CD4-positive, alpha-beta memory T cell (primary cell): ENCODE results near the gene ERFE. TPM values are rescaled to one million over a fixed set of nuclear protein-coding genes. Genes with fewer than 3 reads are reported as not detected.

Source experiments
- CTCF ChIA-PET: fragments of 350-600 bp; sonication (Branson Sonifier 250); formaldehyde crosslinking; loops from one replicate; lab custom pipeline; 2021; ENCODE audit warnings: inconsistent platforms; ENCODE audit not compliant: partially characterized antibody; lab: Charles Lee
- POLR2A ChIA-PET: fragments of 350-600 bp; sonication (Branson Sonifier 250); formaldehyde crosslinking; loops from one replicate; lab custom pipeline; 2021; ENCODE audit not compliant: partially characterized antibody; lab: Charles Lee
- DNase-seq, 5 donors: peaks; one replicate each; pipeline versions ENCODE4 v3.0.0 to v3.0.0-alpha.2; 2020 to 2022; ENCODE audit warnings: mixed read lengths in 1 of 5
- H3K27ac ChIP-seq: one replicate; pipeline ENCODE4 v1.7.0; 2013; ENCODE audit warnings: low read depth, low read length
- H3K27me3 ChIP-seq: 2 replicates; pipeline ENCODE4 v1.7.0; 2013; ENCODE audit warnings: mild to moderate bottlenecking, low read length, moderate library complexity; ENCODE audit not compliant: insufficient read depth
- H3K36me3 ChIP-seq: 2 replicates; pipeline ENCODE4 v1.7.0; 2013; ENCODE audit warnings: mild to moderate bottlenecking, low read length, moderate library complexity; ENCODE audit not compliant: insufficient read depth
- H3K4me1 ChIP-seq: 2 replicates; pipeline ENCODE4 v1.7.0; 2013; ENCODE audit warnings: mild to moderate bottlenecking, low read length, moderate library complexity; ENCODE audit not compliant: insufficient read depth
- H3K4me3 ChIP-seq, 2 donors: one replicate each; pipeline ENCODE4 v1.7.0; 2013; ENCODE audit warnings: low read length in 2 of 2, mild to moderate bottlenecking in 1 of 2
- H3K9me3 ChIP-seq, 2 donors: one replicate each; pipeline ENCODE4 v1.7.0; 2013; ENCODE audit warnings: low read length in 2 of 2, control low read depth in 1 of 2; ENCODE audit not compliant: control insufficient read depth in 1 of 2
- H3K27ac Mint-ChIP-seq, 7 donors: one replicate each; pipeline ENCODE4 v1.8.0; 2020 to 2021; ENCODE audit warnings: mixed read lengths in 7 of 7, mild to moderate bottlenecking in 6 of 7, inconsistent platforms in 3 of 7, moderate library complexity in 3 of 7
- H3K27me3 Mint-ChIP-seq, 2 donors: one replicate each; pipeline ENCODE4 v1.8.0; 2020 to 2021; ENCODE audit warnings: mixed read lengths in 2 of 2
- H3K36me3 Mint-ChIP-seq, 2 donors: one replicate each; pipeline ENCODE4 v1.8.0; 2020 to 2021; ENCODE audit warnings: mixed read lengths in 2 of 2, inconsistent platforms in 1 of 2, mild to moderate bottlenecking in 1 of 2
- H3K4me1 Mint-ChIP-seq, 4 donors: one replicate each; pipeline ENCODE4 v1.8.0; 2020 to 2021; ENCODE audit warnings: mixed read lengths in 4 of 4, mild to moderate bottlenecking in 1 of 4
- H3K4me3 Mint-ChIP-seq, 8 donors: one replicate each; pipeline ENCODE4 v1.8.0; 2020 to 2021; ENCODE audit warnings: mixed read lengths in 8 of 8, mild to moderate bottlenecking in 7 of 8, moderate library complexity in 6 of 8, inconsistent platforms in 3 of 8
- H3K9me3 Mint-ChIP-seq, 8 donors: one replicate each; pipeline ENCODE4 v1.8.0; 2020 to 2021; ENCODE audit warnings: mixed read lengths in 8 of 8, mild to moderate bottlenecking in 5 of 8, inconsistent platforms in 3 of 8, moderate library complexity in 1 of 8
- intact Hi-C: fragments of 100-400 bp; cut with micrococcal nuclease; formaldehyde crosslinking; loops from one replicate; pipeline ENCODE4 v1.15.1; 2023
- polyA plus RNA-seq, 2 donors: library from polyadenylated mRNA; unstranded; fragments of 300-500 nt; fragmentation: Illumina TruSeq; gene quantifications; one replicate each; pipeline ENCODE4 v1.2.3, GENCODE V29; 2021
- total RNA-seq, 2 experiments: library from RNA; stranded (reverse); gene quantifications; one replicate each; pipeline ENCODE4 v1.2.3, GENCODE V29; 2021

The ERFE gene
- total and polyA plus RNA-seq, 4 experiments from 2014 or later = not detected

- peaks cover 7% of the 10 kb centered on the region for H3K4me1 ChIP-seq
- H3K27me3 ChIP-seq = peaks cover 10% of the 10 kb centered on the region
- intact Hi-C loops = no loop called here
- no peak overlapping the region for H3K4me3 ChIP-seq
- CTCF ChIA-PET = interaction anchor here (1.4 kb wide), 1 partner anchor 133 kb away, joined by 3 read pairs; the partner anchor contains the start of gene PER2
- POLR2A ChIA-PET = no interaction called here
- Mint-ChIP-seq H3K4me3 (no peak overlapping the region), H3K4me1 (peaks cover 4 to 11% (median 6%) of the 10 kb centered on the region in 4 donors), H3K27ac (no peak overlapping the region), H3K27me3 (peaks cover 7 to 8% of the 10 kb centered on the region in 2 donors), H3K9me3 (peaks cover 0 to 2% (median 0%) of the 10 kb centered on the region in 8 donors), H3K36me3 (no peaks in the 10 kb centered on the region)
- no peaks in the 10 kb centered on the region for H3K36me3 ChIP-seq
- H3K9me3 ChIP-seq = no peaks in the 10 kb centered on the region
- no peak overlapping the region for H3K27ac ChIP-seq
- DNase-seq = no peak
Measured at GRCh38 chr2:238155051-238155760, 3.6 kb upstream of the ERFE start.

- Mint-ChIP-seq H3K9me3 (peaks cover 0 to 2% (median 0%) of the 10 kb centered on the region in 8 donors), H3K4me3 (no peak overlapping the region), H3K27me3 (peaks cover 7 to 9% of the 10 kb centered on the region in 2 donors), H3K27ac (no peak overlapping the region), H3K4me1 (peaks cover 4 to 11% (median 6%) of the 10 kb centered on the region in 4 donors), H3K36me3 (no peaks in the 10 kb centered on the region)
- CTCF ChIA-PET = interaction anchor here (1.4 kb wide), 1 partner anchor 132 kb away, joined by 3 read pairs; the partner anchor contains the start of gene PER2
- no peaks in the 10 kb centered on the region for H3K9me3 ChIP-seq
- intact Hi-C loops = no loop called here
- no peak for DNase-seq
- H3K27me3 ChIP-seq = peaks cover 13% of the 10 kb centered on the region
- POLR2A ChIA-PET = no interaction called here
- no peak overlapping the region for H3K27ac ChIP-seq
- no peak overlapping the region for H3K4me3 ChIP-seq
- H3K36me3 ChIP-seq = no peaks in the 10 kb centered on the region
- peaks cover 7% of the 10 kb centered on the region for H3K4me1 ChIP-seq
Measured at GRCh38 chr2:238155761-238156694, 2.7 kb upstream of the ERFE start.

- no peak overlapping the region for H3K27ac ChIP-seq
- no peaks in the 10 kb centered on the region for H3K36me3 ChIP-seq
- no peaks in the 10 kb centered on the region for H3K9me3 ChIP-seq
- H3K4me3 ChIP-seq = no peak overlapping the region
- H3K27ac Mint-ChIP-seq = no peak overlapping the region
- CTCF ChIA-PET = no interaction called here
- intact Hi-C loops = no loop called here
- peaks cover 7 to 9% of the 10 kb centered on the region in 2 donors for H3K27me3 Mint-ChIP-seq
- H3K9me3 Mint-ChIP-seq = peaks cover 0 to 2% (median 0%) of the 10 kb centered on the region in 8 donors
- H3K4me1 ChIP-seq = peaks cover 7% of the 10 kb centered on the region
- no peaks in the 10 kb centered on the region for H3K36me3 Mint-ChIP-seq
- POLR2A ChIA-PET = no interaction called here
- H3K4me1 Mint-ChIP-seq = peaks cover 4 to 11% (median 6%) of the 10 kb centered on the region in 4 donors
- peak overlapping the region in 2 of 8 donors; percentile 29 to 34 for H3K4me3 Mint-ChIP-seq
- DNase-seq = no peak
- H3K27me3 ChIP-seq = peaks cover 13% of the 10 kb centered on the region
Measured at GRCh38 chr2:238157506-238158017, 1.2 kb upstream of the ERFE start.

GRCh38 chr2:238158018-238158508 is 707 bp upstream of the ERFE start:
- Histone ChIP-seq H3K4me3 (no peak overlapping the region), H3K27ac (no peak overlapping the region), H3K36me3 (no peaks in the 10 kb centered on the region), H3K4me1 (peaks cover 7% of the 10 kb centered on the region), H3K9me3 (no peaks in the 10 kb centered on the region), H3K27me3 (peaks cover 13% of the 10 kb centered on the region)
- Mint-ChIP-seq H3K4me3 (peak overlapping the region in 2 of 8 donors; percentile 10 to 29), H3K4me1 (peaks cover 4 to 11% (median 6%) of the 10 kb centered on the region in 4 donors), H3K27ac (no peak overlapping the region), H3K36me3 (no peaks in the 10 kb centered on the region), H3K9me3 (peaks cover 0 to 2% (median 0%) of the 10 kb centered on the region in 8 donors), H3K27me3 (peaks cover 7 to 9% of the 10 kb centered on the region in 2 donors)
- no peak for DNase-seq
- intact Hi-C loops = no loop called here
- POLR2A ChIA-PET = no interaction called here
- CTCF ChIA-PET = no interaction called here

GRCh38 chr2:238159071-238159539 is 335 bp downstream of the ERFE start:
- H3K9me3 Mint-ChIP-seq = peaks cover 0 to under 1% (median 0%) of the 10 kb centered on the region in 8 donors
- peaks cover 4 to 11% (median 6%) of the 10 kb centered on the region in 4 donors for H3K4me1 Mint-ChIP-seq
- H3K9me3 ChIP-seq = no peaks in the 10 kb centered on the region
- no peak overlapping the region for H3K27ac Mint-ChIP-seq
- peaks cover 7% of the 10 kb centered on the region for H3K4me1 ChIP-seq
- H3K27ac ChIP-seq = no peak overlapping the region
- peaks cover 9% of the 10 kb centered on the region in 2 donors for H3K27me3 Mint-ChIP-seq
- peak overlapping the region; percentile 44 to 80 (median 73) for H3K4me3 Mint-ChIP-seq
- H3K27me3 ChIP-seq = peaks cover 13% of the 10 kb centered on the region
- H3K36me3 Mint-ChIP-seq = no peaks in the 10 kb centered on the region
- intact Hi-C loops = no loop called here
- ChIA-PET CTCF (no interaction called here), POLR2A (no interaction called here)
- no peak overlapping the region for H3K4me3 ChIP-seq
- DNase-seq = no peak
- no peaks in the 10 kb centered on the region for H3K36me3 ChIP-seq

- peaks cover 11 to 12% of the 10 kb centered on the region in 2 donors for H3K27me3 Mint-ChIP-seq
- Histone ChIP-seq H3K9me3 (no peaks in the 10 kb centered on the region), H3K4me1 (peaks cover 7% of the 10 kb centered on the region), H3K27me3 (peaks cover 13% of the 10 kb centered on the region), H3K36me3 (no peaks in the 10 kb centered on the region), H3K27ac (no peak overlapping the region), H3K4me3 (no peak overlapping the region)
- intact Hi-C loops = loop anchor here (1.0 kb wide), 1 partner anchor 104 kb away; no protein-coding TSS in a partner anchor
- no peak overlapping the region for H3K27ac Mint-ChIP-seq
- ChIA-PET CTCF (no interaction called here), POLR2A (no interaction called here)
- H3K36me3 Mint-ChIP-seq = no peaks in the 10 kb centered on the region
- no peak for DNase-seq
- peak overlapping the region in 7 of 8 donors; percentile 29 to 80 (median 70) for H3K4me3 Mint-ChIP-seq
- H3K9me3 Mint-ChIP-seq = no peaks in the 10 kb centered on the region
- peaks cover 4 to 15% (median 7%) of the 10 kb centered on the region in 4 donors for H3K4me1 Mint-ChIP-seq
Measured at GRCh38 chr2:238159661-238160205, 963 bp downstream of the ERFE start.
